Panc1 (cell line): ENCODE measurements around the gene CCNL2. TPM values are rescaled to one million over a fixed set of nuclear protein-coding genes. Genes with fewer than 3 reads are reported as not detected.

ENCODE experiments used
- ATAC-seq: fragments of 200-7000 bp; cut with Tn5 transposase; 2 replicates; pipeline ENCODE4 v1.9.1; 2020; ENCODE audit warnings: mild to moderate bottlenecking, moderate library complexity
- BruUV-seq: library from RNA; stranded (reverse); fragments of 400-500 nt; replicated peaks from 2 replicates; lab custom pipeline; 2021; lab: Mats Ljungman, UMichigan
- CTCF ChIA-PET: fragments of 300-600 bp; sonication (Branson Sonifier 250); formaldehyde crosslinking; loops from one replicate; lab custom pipeline; 2022; ENCODE audit warnings: antibody characterized with exemption; lab: Charles Lee
- POLR2A ChIA-PET: fragments of 300-600 bp; sonication (Branson Sonifier 250); formaldehyde crosslinking; loops from one replicate; lab custom pipeline; 2022; ENCODE audit warnings: antibody characterized with exemption; lab: Charles Lee
- DNase-seq: peaks from one replicate; pipeline ENCODE4 v3.0.0-alpha.2; 2010; ENCODE audit warnings: low read depth, low spot score
- H3K27ac ChIP-seq: 2 replicates; pipeline ENCODE4 v1.5.1; 2011; ENCODE audit warnings: mild to moderate bottlenecking, low read length, inconsistent platforms
- H3K27me3 ChIP-seq: fragments of 200-500 bp; sonication (Bioruptor generic); 2 replicates; pipeline ENCODE4 v1.6.0; 2014; ENCODE audit warnings: low read length, inconsistent platforms; ENCODE audit not compliant: control insufficient read depth, insufficient read depth
- H3K36me3 ChIP-seq: fragments of 200-500 bp; sonication (Bioruptor generic); 2 replicates; pipeline ENCODE4 v1.5.1; 2014; ENCODE audit warnings: inconsistent platforms, mild to moderate bottlenecking, low read length, moderate library complexity; ENCODE audit not compliant: control insufficient read depth, insufficient read depth
- H3K4me1 ChIP-seq: 2 replicates; pipeline ENCODE4 v1.5.1; 2011; ENCODE audit warnings: inconsistent platforms, mild to moderate bottlenecking, low read length, moderate library complexity; ENCODE audit not compliant: control insufficient read depth, insufficient read depth
- H3K4me3 ChIP-seq, 2 experiments: 2 replicates each; pipeline ENCODE4 v1.5.1; 2011 to 2012; ENCODE audit warnings: low read depth in 2 of 2, low read length in 2 of 2, mild to moderate bottlenecking in 2 of 2, inconsistent platforms in 1 of 2, moderate library complexity in 1 of 2
- H3K9me3 ChIP-seq: fragments of 200-500 bp; sonication (Bioruptor generic); 2 replicates; pipeline ENCODE4 v1.5.1; 2014; ENCODE audit warnings: low read depth, mild to moderate bottlenecking, inconsistent platforms, low read length, moderate library complexity; ENCODE audit not compliant: control insufficient read depth, insufficient read depth
- POLR2AphosphoS5 ChIP-seq: IDR thresholded peaks from 2 replicates; pipeline ENCODE4 v1.6.1; 2012; ENCODE audit warnings: mild to moderate bottlenecking, low read depth, low read length, moderate library complexity
- SIN3A ChIP-seq: IDR thresholded peaks from 2 replicates; pipeline ENCODE4 v1.6.1; 2012; ENCODE audit warnings: low read depth, mild to moderate bottlenecking, low read length, moderate library complexity, borderline replicate concordance; ENCODE audit not compliant: insufficient read depth
- TCF7L2 ChIP-seq: IDR thresholded peaks from 2 replicates; pipeline ENCODE4 v1.6.1; 2011; ENCODE audit warnings: mild to moderate bottlenecking, low read depth, low read length, inconsistent platforms
- in situ Hi-C: cut with HindIII; loops from 2 replicates; pipeline ENCODE4 v1.10.0; 2016; ENCODE audit warnings: low sequenced_read_pairs, low pct_unique_long_range_greater_than_20kb
- intact Hi-C: fragments of 100-400 bp; cut with micrococcal nuclease; formaldehyde crosslinking; loops from one replicate; pipeline ENCODE4 v1.10.0; 2022; ENCODE audit not compliant: unreplicated experiment
- total RNA-seq: library from RNA; stranded (reverse); gene quantifications from one replicate; pipeline ENCODE4 v1.2.1, GENCODE V29; 2021; ENCODE audit not compliant: unreplicated experiment
- TF ChIP-seq, protein P1 (sequence below), 2 experiments: IDR thresholded peaks; 2 replicates each; pipeline ENCODE4 v1.6.1; 2011 to 2012; ENCODE audit warnings: low read depth in 2 of 2, control low read depth in 1 of 2, low read length in 1 of 2, mild to moderate bottlenecking in 1 of 2, moderate library complexity in 1 of 2; ENCODE audit not compliant: insufficient read depth in 1 of 2
- TF ChIP-seq, protein P2 (sequence below): fragments of 450-650 bp; IDR thresholded peaks from 2 replicates; pipeline ENCODE4 v1.5.1; 2017; ENCODE audit warnings: mild to moderate bottlenecking

CCNL2 gene
- total RNA-seq, 1 experiment from 2014 or later, result 297 TPM

DNA sequence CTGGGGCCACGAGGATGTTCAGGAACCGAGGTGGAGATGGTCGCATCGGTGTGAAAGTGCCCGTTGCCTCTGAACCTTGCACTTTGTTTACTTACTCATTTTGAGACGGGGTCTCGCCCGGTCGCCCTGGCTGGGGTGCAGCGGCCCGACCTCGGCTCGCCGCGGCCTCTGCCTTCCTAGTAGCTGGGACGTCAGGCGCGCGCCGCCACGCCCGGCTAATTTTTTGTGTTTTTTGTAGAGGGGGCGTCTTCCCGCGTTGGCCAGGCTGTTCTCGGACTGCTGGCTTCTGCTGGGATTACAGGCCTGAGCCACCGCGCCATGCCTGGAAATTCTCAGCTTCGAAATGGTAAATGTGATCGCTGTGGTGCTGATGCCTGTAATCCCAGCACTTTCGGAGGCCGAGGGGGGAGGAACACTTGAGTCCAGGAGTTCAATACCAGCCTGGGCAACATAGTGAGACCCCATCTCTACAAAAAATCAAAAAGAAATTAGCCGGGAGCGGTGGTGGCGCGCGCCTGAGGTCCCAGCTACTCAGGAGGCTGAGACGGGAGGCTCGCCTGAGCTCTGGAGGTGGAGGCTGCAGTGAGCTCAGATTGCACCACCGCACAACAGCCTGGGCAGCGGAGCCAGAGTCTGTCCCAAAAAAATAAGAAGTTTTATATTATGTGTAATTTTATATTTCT, 8.6 kb upstream of the CCNL2 start:
- ChIA-PET POLR2A (interaction anchor here (0.5 to 1.0 kb wide), 2 partner anchors 24 to 91 kb away, joined by 3 to 8 read pairs; no protein-coding TSS in a partner anchor), CTCF (no interaction called here)
- DNase-seq (no peak), ATAC-seq (peak; percentile 27)
- TF ChIP-seq SIN3A (no peak), POLR2AphosphoS5 (peak; percentile 23; the same call in 1 of the 2 replicates)
- in situ Hi-C loops (no loop called here), intact Hi-C loops (no loop called here)
- peaks cover 28% of the 10 kb centered on the region for H3K4me1 ChIP-seq
- H3K9me3 ChIP-seq, result no peaks in the 10 kb centered on the region
- BruUV-seq, result no TSS peak
- H3K27ac ChIP-seq, result peak overlapping the region; percentile 96
- H3K36me3 ChIP-seq, result peaks cover 8% of the 10 kb centered on the region
- no peaks in the 10 kb centered on the region for H3K27me3 ChIP-seq
- peak overlapping the region; percentile 81 to 88 for H3K4me3 ChIP-seq

DNA sequence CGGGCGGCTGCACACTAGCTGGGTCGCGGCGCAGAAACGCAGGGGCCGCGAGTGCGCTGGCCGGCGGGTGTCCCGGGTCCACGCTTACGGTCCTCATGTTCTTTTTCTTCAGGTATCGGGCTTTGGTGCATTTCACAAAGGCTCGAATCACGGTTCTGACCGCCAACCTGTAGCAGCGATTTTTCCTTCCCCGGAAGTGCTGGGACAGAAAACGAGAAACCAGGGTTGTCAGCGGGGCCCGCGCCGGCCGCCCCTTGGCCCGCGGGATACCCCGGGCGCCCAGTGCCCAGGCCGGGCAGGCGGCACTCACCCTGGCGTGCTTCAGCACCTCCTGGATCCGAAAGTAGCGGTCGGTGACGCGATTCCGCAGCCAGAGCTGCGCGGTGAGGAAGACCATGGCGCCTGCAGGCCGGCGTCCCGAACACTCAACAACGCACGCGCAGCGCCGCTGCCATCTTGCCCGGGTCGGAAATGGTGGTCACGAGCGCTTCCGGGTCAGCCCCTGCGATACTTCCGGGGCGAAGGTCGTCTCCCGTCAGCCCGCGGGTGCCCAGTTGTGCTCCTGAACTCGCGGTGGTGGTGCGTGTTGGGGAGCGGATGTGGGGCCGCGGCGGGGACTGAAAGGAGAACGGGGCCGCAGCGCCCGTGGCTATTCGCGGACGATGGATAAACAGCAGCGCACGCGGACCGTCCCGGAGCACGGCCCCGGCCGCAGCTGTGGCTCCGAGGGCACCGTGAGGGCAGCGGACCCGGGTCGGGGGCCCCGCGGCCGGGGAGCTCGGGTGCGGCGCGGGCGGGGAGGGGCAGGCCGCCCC, 7.9 kb upstream of the CCNL2 start, which contains the start of gene MRPL20:
Gene MRPL20, minus strand, starts transcription at position 473 of the 815 bp plus-strand sequence. Its CDS starts 76 bp downstream, at position 397.
- POLR2A ChIA-PET, result interaction anchor here (0.5 to 1.0 kb wide), 2 partner anchors 25 to 92 kb away, joined by 3 to 8 read pairs; no protein-coding TSS in a partner anchor
- DNase-seq, result no peak
- intact Hi-C loops, result no loop called here
- Histone ChIP-seq H3K27me3 (no peaks in the 10 kb centered on the region), H3K36me3 (peaks cover 8% of the 10 kb centered on the region), H3K4me1 (peaks cover 36% of the 10 kb centered on the region), H3K4me3 (peak within 1 kb of the TSS; percentile 81 to 88), H3K27ac (peak within 1 kb of the TSS; percentile 96), H3K9me3 (no peaks in the 10 kb centered on the region)
- in situ Hi-C loops, result no loop called here
- TF ChIP-seq TCF7L2, result 0 out of 2 replicates have a peak, but pooled peaks have one; percentile 39
- TF ChIP-seq, protein P1, sequence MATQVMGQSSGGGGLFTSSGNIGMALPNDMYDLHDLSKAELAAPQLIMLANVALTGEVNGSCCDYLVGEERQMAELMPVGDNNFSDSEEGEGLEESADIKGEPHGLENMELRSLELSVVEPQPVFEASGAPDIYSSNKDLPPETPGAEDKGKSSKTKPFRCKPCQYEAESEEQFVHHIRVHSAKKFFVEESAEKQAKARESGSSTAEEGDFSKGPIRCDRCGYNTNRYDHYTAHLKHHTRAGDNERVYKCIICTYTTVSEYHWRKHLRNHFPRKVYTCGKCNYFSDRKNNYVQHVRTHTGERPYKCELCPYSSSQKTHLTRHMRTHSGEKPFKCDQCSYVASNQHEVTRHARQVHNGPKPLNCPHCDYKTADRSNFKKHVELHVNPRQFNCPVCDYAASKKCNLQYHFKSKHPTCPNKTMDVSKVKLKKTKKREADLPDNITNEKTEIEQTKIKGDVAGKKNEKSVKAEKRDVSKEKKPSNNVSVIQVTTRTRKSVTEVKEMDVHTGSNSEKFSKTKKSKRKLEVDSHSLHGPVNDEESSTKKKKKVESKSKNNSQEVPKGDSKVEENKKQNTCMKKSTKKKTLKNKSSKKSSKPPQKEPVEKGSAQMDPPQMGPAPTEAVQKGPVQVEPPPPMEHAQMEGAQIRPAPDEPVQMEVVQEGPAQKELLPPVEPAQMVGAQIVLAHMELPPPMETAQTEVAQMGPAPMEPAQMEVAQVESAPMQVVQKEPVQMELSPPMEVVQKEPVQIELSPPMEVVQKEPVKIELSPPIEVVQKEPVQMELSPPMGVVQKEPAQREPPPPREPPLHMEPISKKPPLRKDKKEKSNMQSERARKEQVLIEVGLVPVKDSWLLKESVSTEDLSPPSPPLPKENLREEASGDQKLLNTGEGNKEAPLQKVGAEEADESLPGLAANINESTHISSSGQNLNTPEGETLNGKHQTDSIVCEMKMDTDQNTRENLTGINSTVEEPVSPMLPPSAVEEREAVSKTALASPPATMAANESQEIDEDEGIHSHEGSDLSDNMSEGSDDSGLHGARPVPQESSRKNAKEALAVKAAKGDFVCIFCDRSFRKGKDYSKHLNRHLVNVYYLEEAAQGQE (IDR thresholded peaks at IDR 0.05; ENCODE audit: insufficient read depth in 1 of 2, low read depth in 2 of 2, low read length in 1 of 2), result 0 out of 4 replicates have a peak, but pooled peaks of 1 of the 2 experiments have one; percentile 12
- peak; percentile 86; the same call in 1 of the 2 replicates for TF ChIP-seq SIN3A
- TF ChIP-seq POLR2AphosphoS5, result peak; percentile 94
- TF ChIP-seq, protein P2, sequence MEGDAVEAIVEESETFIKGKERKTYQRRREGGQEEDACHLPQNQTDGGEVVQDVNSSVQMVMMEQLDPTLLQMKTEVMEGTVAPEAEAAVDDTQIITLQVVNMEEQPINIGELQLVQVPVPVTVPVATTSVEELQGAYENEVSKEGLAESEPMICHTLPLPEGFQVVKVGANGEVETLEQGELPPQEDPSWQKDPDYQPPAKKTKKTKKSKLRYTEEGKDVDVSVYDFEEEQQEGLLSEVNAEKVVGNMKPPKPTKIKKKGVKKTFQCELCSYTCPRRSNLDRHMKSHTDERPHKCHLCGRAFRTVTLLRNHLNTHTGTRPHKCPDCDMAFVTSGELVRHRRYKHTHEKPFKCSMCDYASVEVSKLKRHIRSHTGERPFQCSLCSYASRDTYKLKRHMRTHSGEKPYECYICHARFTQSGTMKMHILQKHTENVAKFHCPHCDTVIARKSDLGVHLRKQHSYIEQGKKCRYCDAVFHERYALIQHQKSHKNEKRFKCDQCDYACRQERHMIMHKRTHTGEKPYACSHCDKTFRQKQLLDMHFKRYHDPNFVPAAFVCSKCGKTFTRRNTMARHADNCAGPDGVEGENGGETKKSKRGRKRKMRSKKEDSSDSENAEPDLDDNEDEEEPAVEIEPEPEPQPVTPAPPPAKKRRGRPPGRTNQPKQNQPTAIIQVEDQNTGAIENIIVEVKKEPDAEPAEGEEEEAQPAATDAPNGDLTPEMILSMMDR, result no peak
- no TSS peak for BruUV-seq
- CTCF ChIA-PET, result no interaction called here
- peak; percentile 93 for ATAC-seq
